ENCODE measurements around the gene STPG1.

DNA sequence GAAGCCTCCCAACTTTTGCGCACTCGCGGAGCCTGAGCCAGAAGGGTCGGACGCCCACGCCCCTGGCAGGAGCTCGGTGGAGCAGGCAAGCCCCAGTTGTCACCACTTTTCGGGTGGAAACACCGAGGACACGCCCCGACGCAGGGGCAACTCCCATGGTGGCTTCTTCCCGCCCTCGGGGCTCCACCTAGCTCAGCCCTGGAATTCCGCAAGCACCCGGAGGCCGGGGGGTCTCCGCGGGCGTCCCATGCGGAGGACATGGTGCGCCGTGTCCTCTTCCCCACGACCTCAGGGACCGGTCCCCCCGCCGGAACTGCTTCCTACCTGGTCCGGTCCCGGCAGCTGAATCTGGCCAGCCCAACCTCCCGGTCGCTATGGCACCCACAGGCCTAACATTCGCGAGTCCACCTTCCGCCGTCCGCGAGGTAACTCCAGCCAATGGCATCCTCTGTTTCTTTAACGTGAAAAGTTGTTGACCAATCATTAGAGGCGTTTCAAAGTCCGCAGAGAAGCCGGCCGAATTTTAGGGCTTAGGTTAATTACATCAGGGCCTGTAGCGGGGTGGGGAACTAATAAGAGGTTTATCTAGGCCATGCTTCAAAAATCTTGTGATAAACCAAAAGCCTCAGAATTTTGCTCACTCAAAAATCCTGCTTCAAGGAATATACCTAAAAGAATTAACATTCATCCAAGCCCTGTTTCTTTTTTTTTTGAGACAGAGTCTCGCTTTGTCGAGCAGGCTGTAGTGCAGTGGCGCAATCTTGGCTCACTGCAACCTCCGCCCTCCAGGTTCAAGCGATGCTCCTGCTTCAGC, at the start of gene STPG1:
- no peak for TF ChIP-seq EZH2 (IDR thresholded peaks at IDR 0.05; ENCODE audit: borderline replicate concordance, low read length)
- TF ChIP-seq, protein P1, sequence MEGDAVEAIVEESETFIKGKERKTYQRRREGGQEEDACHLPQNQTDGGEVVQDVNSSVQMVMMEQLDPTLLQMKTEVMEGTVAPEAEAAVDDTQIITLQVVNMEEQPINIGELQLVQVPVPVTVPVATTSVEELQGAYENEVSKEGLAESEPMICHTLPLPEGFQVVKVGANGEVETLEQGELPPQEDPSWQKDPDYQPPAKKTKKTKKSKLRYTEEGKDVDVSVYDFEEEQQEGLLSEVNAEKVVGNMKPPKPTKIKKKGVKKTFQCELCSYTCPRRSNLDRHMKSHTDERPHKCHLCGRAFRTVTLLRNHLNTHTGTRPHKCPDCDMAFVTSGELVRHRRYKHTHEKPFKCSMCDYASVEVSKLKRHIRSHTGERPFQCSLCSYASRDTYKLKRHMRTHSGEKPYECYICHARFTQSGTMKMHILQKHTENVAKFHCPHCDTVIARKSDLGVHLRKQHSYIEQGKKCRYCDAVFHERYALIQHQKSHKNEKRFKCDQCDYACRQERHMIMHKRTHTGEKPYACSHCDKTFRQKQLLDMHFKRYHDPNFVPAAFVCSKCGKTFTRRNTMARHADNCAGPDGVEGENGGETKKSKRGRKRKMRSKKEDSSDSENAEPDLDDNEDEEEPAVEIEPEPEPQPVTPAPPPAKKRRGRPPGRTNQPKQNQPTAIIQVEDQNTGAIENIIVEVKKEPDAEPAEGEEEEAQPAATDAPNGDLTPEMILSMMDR (conservative IDR thresholded peaks at IDR 0.05 in 1 of 2, IDR thresholded peaks at IDR 0.05 in 1 of 2; ENCODE audit: extremely low read depth in 1 of 2, insufficient read depth in 1 of 2, low read depth in 1 of 2, low read length in 2 of 2): no peak

Measured in mammary epithelial cell (primary cell).